Measurements from ENCODE around the gene CCDC40.

The CCDC40 gene

GRCh38 chr17:80028030-80028429, 8.4 kb upstream of the CCDC40 start:
- in situ Hi-C loops (cut with MboI; ENCODE audit: low pct_unique_long_range_greater_than_20kb, low sequenced_read_pairs, unreplicated experiment): no loop called here
- no peak for DNase-seq (ENCODE audit: low spot score)

GRCh38 chr17:80029258-80029974, 7.0 kb upstream of the CCDC40 start:
- in situ Hi-C loops (cut with MboI; ENCODE audit: low pct_unique_long_range_greater_than_20kb, low sequenced_read_pairs, unreplicated experiment): no loop called here
- no peak for DNase-seq (ENCODE audit: low spot score)
- no peak for TF ChIP-seq CTCF (IDR thresholded peaks at IDR 0.05; ENCODE audit: extremely low read depth, insufficient read depth, missing control alignments)

More at GRCh38 chr17:80028030-80028429, 8.4 kb upstream of the CCDC40 start:
- no peak for TF ChIP-seq CTCF (IDR thresholded peaks at IDR 0.05; ENCODE audit: extremely low read depth, insufficient read depth, missing control alignments)

- in situ Hi-C loops (cut with MboI; ENCODE audit: low pct_unique_long_range_greater_than_20kb, low sequenced_read_pairs, unreplicated experiment): no loop called here
- DNase-seq (ENCODE audit: low spot score): no peak
- TF ChIP-seq CTCF (IDR thresholded peaks at IDR 0.05; ENCODE audit: extremely low read depth, insufficient read depth, missing control alignments): no peak
These were observed 5.6 kb upstream of the CCDC40 start for GRCh38 chr17:80030730-80031410.

GRCh38 chr17:80031691-80032430, 4.6 kb upstream of the CCDC40 start:
- no peak for TF ChIP-seq CTCF (IDR thresholded peaks at IDR 0.05; ENCODE audit: extremely low read depth, insufficient read depth, missing control alignments)
- in situ Hi-C loops (cut with MboI; ENCODE audit: low pct_unique_long_range_greater_than_20kb, low sequenced_read_pairs, unreplicated experiment): no loop called here
- DNase-seq (ENCODE audit: low spot score): no peak

GRCh38 chr17:80032614-80033171, 3.7 kb upstream of the CCDC40 start:
- no peak for TF ChIP-seq CTCF (IDR thresholded peaks at IDR 0.05; ENCODE audit: extremely low read depth, insufficient read depth, missing control alignments)
- in situ Hi-C loops (cut with MboI; ENCODE audit: low pct_unique_long_range_greater_than_20kb, low sequenced_read_pairs, unreplicated experiment): no loop called here
- DNase-seq (ENCODE audit: low spot score): no peak

- DNase-seq (ENCODE audit: low spot score): no peak
- no peak for TF ChIP-seq CTCF (IDR thresholded peaks at IDR 0.05; ENCODE audit: extremely low read depth, insufficient read depth, missing control alignments)
- in situ Hi-C loops (cut with MboI; ENCODE audit: low pct_unique_long_range_greater_than_20kb, low sequenced_read_pairs, unreplicated experiment): no loop called here
These were observed 2.6 kb upstream of the CCDC40 start for GRCh38 chr17:80033840-80034239.
